Thyroid gland (tissue), 4 donors: Measurements from ENCODE around the gene ANKRD45. TPM values are rescaled to one million over a fixed set of nuclear protein-coding genes. Genes with fewer than 3 reads are reported as not detected.
"Not testable (repeated sequence)": the region's sequence is repeated elsewhere in the genome, so short reads cannot be mapped to it uniquely, and the experiment has no call there.

Source experiments
- DNase-seq, 2 donors: peaks; one replicate each; pipeline ENCODE4 v3.0.0-alpha.2; 2019
- H3K27ac ChIP-seq, 3 donors: fragments of 200-600 bp; sonication (generic); 1 replicate in 2 of 3; 2 replicates in 1 of 3; pipeline ENCODE4 v1.5.1; 2016 to 2019; ENCODE audit warnings: mild to moderate bottlenecking in 1 of 3, moderate library complexity in 1 of 3
- H3K27me3 ChIP-seq: fragments of 200-600 bp; sonication (generic); one replicate; pipeline ENCODE4 v1.5.1; 2019
- H3K36me3 ChIP-seq, 2 donors: fragments of 200-600 bp; sonication (generic); one replicate each; pipeline ENCODE4 v1.5.1; 2016 to 2019
- H3K4me1 ChIP-seq, 2 donors: fragments of 200-600 bp; sonication (generic); one replicate each; pipeline ENCODE4 v1.5.1; 2017 to 2019
- H3K4me3 ChIP-seq, 3 donors: fragments of 200-600 bp; sonication (generic); replicated peaks in 1 of 3; 1 replicate in 2 of 3; 2 replicates in 1 of 3; pipeline ENCODE4 v1.5.1; 2016; ENCODE audit warnings: mild to moderate bottlenecking in 1 of 3
- H3K9me3 ChIP-seq: fragments of 200-600 bp; sonication (generic); one replicate; pipeline ENCODE4 v1.5.1; 2017
- CTCF ChIP-seq, 6 experiments: fragments of 200-600 bp in 3 of 6; fragments of 450-650 bp in 3 of 6; sonication (generic) in 3 of 6; IDR thresholded peaks; one replicate each; pipeline ENCODE4 v1.5.1; 2016 to 2019; ENCODE audit warnings: antibody characterized with exemption in 6 of 6, mild to moderate bottlenecking in 2 of 6, inconsistent platforms in 1 of 6, moderate library complexity in 1 of 6
- POLR2A ChIP-seq, 2 donors: fragments of 450-650 bp; IDR thresholded peaks; one replicate each; pipeline ENCODE4 v1.6.1; 2017; ENCODE audit warnings: antibody characterized with exemption in 2 of 2, mild to moderate bottlenecking in 2 of 2, moderate library complexity in 1 of 2
- WGBS, 2 donors: methylation state at CpG; one replicate each; pipeline ENCODE4 v1.1.5; 2017; 5-methylcytosine and 5-hydroxymethylcytosine counted together
- intact Hi-C: fragments of 100-400 bp; cut with DNase I; formaldehyde crosslinking; loops from one replicate; pipeline ENCODE4 v1.15.1; 2023
- total RNA-seq, 4 donors: library from RNA; depleted of rRNA; stranded (reverse); fragments of >200 nt; gene quantifications; one replicate each; pipeline ENCODE4 v1.2.3, GENCODE V29; 2016

Gene ANKRD45
- total RNA-seq, 4 donors from 2014 or later, result 0.27 to 2.3 (median 0.94) TPM

- intact Hi-C loops, result no loop called here
- WGBS, 2 donors, result 45 to 64% methylated on average over 3 of the region's 3 CpGs
- no peaks in the 10 kb centered on the region for H3K4me1 ChIP-seq
Observed at GRCh38 chr1:173646656-173647055, 23.0 kb downstream of the ANKRD45 start.

GRCh38 chr1:173642450-173643139 lies 27.1 kb downstream of the ANKRD45 start:
- H3K4me3 ChIP-seq, H3K27ac ChIP-seq, H3K4me1 ChIP-seq, intact Hi-C loops, H3K9me3 ChIP-seq, H3K27me3 ChIP-seq, DNase-seq, H3K36me3 ChIP-seq: not testable (repeated sequence)
- 86 to 96% methylated on average over 4 of the region's 4 CpGs for WGBS, 2 donors

More at GRCh38 chr1:173646656-173647055, 23.0 kb downstream of the ANKRD45 start:
- Histone ChIP-seq H3K27me3 (no peaks in the 10 kb centered on the region), H3K9me3 (no peaks in the 10 kb centered on the region), H3K27ac (no peak overlapping the region), H3K36me3 (no peaks in the 10 kb centered on the region), H3K4me3 (no peak overlapping the region)
- DNase-seq, result no peak
- no peak for TF ChIP-seq CTCF (IDR thresholded peaks at IDR 0.05)
- TF ChIP-seq POLR2A (IDR thresholded peaks at IDR 0.05), result no peak

DNA sequence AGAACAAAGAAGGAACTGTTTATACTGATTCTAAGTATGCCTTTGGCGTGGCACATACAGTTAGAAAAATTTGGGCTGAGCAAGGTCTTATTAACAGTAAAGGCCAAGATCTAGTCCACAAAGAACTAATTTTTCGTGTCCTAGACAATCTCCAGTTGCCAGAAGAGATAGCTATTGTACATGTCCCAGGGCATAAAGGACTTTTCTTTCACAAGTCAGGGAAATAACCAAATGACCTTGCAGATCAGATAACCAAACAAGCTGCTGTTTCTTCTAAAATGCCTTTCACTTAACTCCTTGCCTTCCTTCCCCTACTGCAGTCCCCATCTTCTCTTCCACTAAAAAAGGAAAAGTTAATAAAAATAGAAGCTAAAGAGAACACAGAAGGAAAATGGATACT lies 30.5 kb downstream of the ANKRD45 start:
- Histone ChIP-seq H3K27me3 (no peaks in the 10 kb centered on the region), H3K9me3 (no peaks in the 10 kb centered on the region), H3K36me3 (no peaks in the 10 kb centered on the region), H3K4me1 (no peaks in the 10 kb centered on the region), H3K4me3 (no peak overlapping the region), H3K27ac (no peak overlapping the region)
- TF ChIP-seq POLR2A (IDR thresholded peaks at IDR 0.05) (no peak), CTCF (IDR thresholded peaks at IDR 0.05) (no peak)
- intact Hi-C loops, result no loop called here
- WGBS, 2 donors, result 62 to 69% methylated on average over 2 of the region's 2 CpGs
- DNase-seq, result no peak

- TF ChIP-seq CTCF (IDR thresholded peaks at IDR 0.05), result no peak
- no peak for TF ChIP-seq POLR2A (IDR thresholded peaks at IDR 0.05)
- DNase-seq, result no peak
- H3K36me3 ChIP-seq, result no peaks in the 10 kb centered on the region
- H3K27ac ChIP-seq, result no peak overlapping the region
- no peaks in the 10 kb centered on the region for H3K4me1 ChIP-seq
- WGBS, 2 donors, result 82% methylated on average over 12 of the region's 12 CpGs
- H3K4me3 ChIP-seq, result no peak overlapping the region
- H3K9me3 ChIP-seq, result no peaks in the 10 kb centered on the region
- H3K27me3 ChIP-seq, result no peaks in the 10 kb centered on the region
- intact Hi-C loops, result no loop called here
Observed at GRCh38 chr1:173638043-173639021, 31.3 kb downstream of the ANKRD45 start.

- DNase-seq, H3K4me1 ChIP-seq, H3K27me3 ChIP-seq, H3K36me3 ChIP-seq, intact Hi-C loops, H3K9me3 ChIP-seq, H3K4me3 ChIP-seq, H3K27ac ChIP-seq: not testable (repeated sequence)
- WGBS, 2 donors, result 91 to 94% methylated on average over 6 of the region's 6 CpGs
Observed at GRCh38 chr1:173637236-173638042, 32.2 kb downstream of the ANKRD45 start.
